Colon (tissue), 2 donors: ENCODE measurements around the gene TRIM34.
"Not testable (repeated sequence)": the region's sequence is repeated elsewhere in the genome, so short reads cannot be mapped to it uniquely, and the experiment has no call there.

ENCODE experiments used
- FAIRE-seq: peaks from 2 replicates; lab custom pipeline; 2012; peaks lifted over from hg19 to GRCh38; lab: Jason Lieb, UNC
- donor health status: control.
- donor health status: control.

The TRIM34 gene

GRCh38 chr11:5684646-5685362, 60.0 kb downstream of the TRIM34 start, which contains the start of gene TRIM5:
TSS of gene TRIM5 (minus strand) at chr11:5685074. CDS start at chr11:5680177, 4,897 bp downstream.
- no peak for FAIRE-seq

GRCh38 chr11:5686426-5686825, 61.6 kb downstream of the TRIM34 start:
- FAIRE-seq = no peak

- FAIRE-seq = no peak
These were observed 63.7 kb downstream of the TRIM34 start for GRCh38 chr11:5688482-5688881.

GRCh38 chr11:5689551-5689983, 64.8 kb downstream of the TRIM34 start, which contains the start of gene TRIM22:
TSS of gene TRIM22 (plus strand) at chr11:5689790. CDS start at chr11:5696233, 6,443 bp downstream.
- peak; percentile 21 for FAIRE-seq

- no peak for FAIRE-seq
These were observed 65.4 kb downstream of the TRIM34 start for GRCh38 chr11:5690216-5690615.

- FAIRE-seq = no peak
These were observed 65.9 kb downstream of the TRIM34 start for GRCh38 chr11:5690736-5691135.

GRCh38 chr11:5691238-5691963, 66.6 kb downstream of the TRIM34 start:
- FAIRE-seq = not testable (repeated sequence)

GRCh38 chr11:5691964-5692361, 67.2 kb downstream of the TRIM34 start:
- FAIRE-seq = no peak
